Measurements from ENCODE around the gene CSTPP1.

- TF ChIP-seq, protein P1, sequence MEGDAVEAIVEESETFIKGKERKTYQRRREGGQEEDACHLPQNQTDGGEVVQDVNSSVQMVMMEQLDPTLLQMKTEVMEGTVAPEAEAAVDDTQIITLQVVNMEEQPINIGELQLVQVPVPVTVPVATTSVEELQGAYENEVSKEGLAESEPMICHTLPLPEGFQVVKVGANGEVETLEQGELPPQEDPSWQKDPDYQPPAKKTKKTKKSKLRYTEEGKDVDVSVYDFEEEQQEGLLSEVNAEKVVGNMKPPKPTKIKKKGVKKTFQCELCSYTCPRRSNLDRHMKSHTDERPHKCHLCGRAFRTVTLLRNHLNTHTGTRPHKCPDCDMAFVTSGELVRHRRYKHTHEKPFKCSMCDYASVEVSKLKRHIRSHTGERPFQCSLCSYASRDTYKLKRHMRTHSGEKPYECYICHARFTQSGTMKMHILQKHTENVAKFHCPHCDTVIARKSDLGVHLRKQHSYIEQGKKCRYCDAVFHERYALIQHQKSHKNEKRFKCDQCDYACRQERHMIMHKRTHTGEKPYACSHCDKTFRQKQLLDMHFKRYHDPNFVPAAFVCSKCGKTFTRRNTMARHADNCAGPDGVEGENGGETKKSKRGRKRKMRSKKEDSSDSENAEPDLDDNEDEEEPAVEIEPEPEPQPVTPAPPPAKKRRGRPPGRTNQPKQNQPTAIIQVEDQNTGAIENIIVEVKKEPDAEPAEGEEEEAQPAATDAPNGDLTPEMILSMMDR (conservative IDR thresholded peaks at IDR 0.05 in 1 of 2, IDR thresholded peaks at IDR 0.05 in 1 of 2; ENCODE audit: low read depth in 1 of 2, low read length in 2 of 2), result no peak
- TF ChIP-seq EZH2 (IDR thresholded peaks at IDR 0.05; ENCODE audit: low read length, missing control alignments), result no peak
Observed at GRCh38 chr11:46936138-46937110, at the start of gene CSTPP1.
